GM18511 (cell line): ENCODE results near the gene CTRB2.
"Not testable (repeated sequence)": the region's sequence is repeated elsewhere in the genome, so short reads cannot be mapped to it uniquely, and the experiment has no call there.

ENCODE experiments used
- ATAC-seq: cut with Tn5 transposase; IDR thresholded peaks from one replicate; pipeline ENCODE4 v1.9.1; 2021; ENCODE audit warnings: mild to moderate bottlenecking, moderate library complexity; ENCODE audit not compliant: unreplicated experiment

The CTRB2 gene

GRCh38 chr16:75242436-75243078 lies 35.6 kb upstream of the CTRB2 start:
- ATAC-seq: not testable (repeated sequence)

- no peak for ATAC-seq
Measured at GRCh38 chr16:75241955-75242354, 35.0 kb upstream of the CTRB2 start.

- no peak for ATAC-seq
Measured at GRCh38 chr16:75241412-75241811, 34.5 kb upstream of the CTRB2 start.

GRCh38 chr16:75240633-75241032 lies 33.7 kb upstream of the CTRB2 start:
- not testable (repeated sequence) for ATAC-seq

- ATAC-seq: no peak
Measured at GRCh38 chr16:75239542-75240122, 32.7 kb upstream of the CTRB2 start.

DNA sequence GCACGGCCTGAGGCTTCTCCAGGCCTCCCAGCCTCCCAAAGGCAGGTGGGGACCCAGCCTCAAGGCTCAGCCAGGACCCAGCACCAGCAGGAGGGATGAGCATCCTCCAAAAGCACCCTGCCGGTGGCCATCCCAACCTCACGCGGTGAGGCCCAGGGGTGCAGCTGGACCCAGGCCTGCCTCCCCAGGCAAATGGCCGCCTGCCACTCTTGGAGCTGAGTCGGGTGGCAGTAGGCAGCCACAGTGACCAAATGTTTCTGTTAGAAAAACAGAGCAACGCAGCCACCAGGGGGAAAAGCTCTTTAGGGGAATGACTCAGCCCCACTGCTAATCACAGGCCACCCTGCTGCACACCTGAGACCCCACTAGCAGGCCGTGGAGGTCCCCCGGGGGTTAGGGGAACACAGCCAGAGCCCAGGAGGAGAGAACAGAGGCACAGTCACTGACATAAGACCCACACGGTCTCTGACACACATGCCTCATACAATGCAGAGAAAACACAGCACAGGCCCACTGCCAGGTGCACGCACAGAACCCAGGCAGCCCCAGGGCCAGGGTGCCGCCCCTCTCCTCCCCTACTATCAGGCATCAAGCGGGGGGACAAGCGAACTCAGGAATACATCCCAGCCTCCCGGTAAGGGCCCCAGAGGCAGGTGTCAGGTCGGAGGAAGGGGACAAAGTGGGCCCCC lies 32.0 kb upstream of the CTRB2 start:
- no peak for ATAC-seq

DNA sequence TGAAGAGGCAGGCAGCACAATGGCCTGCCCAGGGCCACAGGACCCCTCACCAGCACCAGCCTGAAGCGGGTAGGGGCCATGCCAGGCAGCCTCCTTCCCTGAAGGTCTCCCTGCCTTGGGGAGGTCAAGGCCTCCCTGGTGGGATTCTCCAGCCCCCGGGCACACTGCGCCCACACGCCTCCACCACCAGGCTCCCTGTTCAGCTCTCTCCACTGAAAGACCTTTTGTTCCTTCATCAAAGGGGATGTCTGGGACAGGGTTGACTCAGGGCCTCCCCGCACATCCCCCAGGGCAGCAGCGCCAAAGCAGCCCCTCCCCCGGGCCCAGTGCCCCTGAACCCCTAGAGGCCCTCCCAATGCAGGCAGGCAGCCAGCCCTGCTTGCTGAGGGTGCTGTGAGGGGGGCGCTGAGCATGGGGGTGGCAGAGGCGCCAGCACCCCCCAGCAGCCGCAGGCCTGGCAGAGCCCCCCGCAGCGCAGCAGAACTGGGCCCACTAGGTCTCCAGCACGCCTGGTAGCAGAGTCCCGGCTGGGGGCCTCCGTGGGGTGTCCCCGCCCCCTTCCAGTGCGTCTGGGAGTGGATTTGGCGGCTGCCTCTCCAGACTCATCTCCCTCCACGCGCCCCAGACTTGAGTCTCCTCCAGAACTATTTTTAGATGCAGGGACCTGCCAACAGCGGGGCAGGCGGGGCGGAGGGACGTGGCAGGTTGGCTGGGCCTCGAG lies 31.3 kb upstream of the CTRB2 start:
- ATAC-seq: no peak

DNA sequence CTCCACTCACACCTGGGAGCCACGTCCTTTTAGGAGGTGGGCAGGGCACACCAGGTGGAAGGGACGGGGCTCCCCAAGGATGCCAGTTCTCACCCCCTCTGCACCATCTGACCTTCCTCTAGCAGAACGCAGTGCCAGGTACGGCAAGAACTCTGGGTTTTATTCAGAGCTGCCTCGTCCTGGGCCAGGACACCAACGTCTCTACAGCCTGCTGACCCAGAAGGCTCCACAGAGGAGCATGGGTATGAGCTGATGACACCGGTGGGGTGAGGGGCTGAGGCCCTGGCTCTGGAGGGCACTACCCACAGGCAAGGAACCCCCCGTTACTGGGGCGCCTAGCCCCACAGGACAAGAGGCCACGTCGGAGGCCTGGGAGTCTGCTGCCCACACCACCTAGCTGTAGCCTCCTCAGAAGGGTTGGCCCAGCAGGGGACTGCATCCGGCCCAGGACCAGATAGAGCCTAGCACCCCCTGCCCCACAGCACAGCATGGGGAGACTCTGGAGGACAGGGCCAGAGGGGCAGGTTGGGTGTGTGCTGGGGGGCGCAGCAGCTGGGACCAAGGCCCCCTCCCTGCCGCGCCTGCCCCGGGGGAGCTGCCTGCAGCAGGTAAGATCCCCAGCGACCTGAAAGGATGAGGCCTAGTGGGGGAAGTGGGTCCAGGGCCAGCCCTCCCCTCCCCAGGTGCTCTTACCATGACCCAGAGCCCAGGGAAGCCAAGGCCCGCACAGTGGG lies 30.6 kb upstream of the CTRB2 start:
- ATAC-seq: no peak

GRCh38 chr16:75236736-75237397 lies 29.9 kb upstream of the CTRB2 start:
- no peak for ATAC-seq

GRCh38 chr16:75236232-75236631 lies 29.3 kb upstream of the CTRB2 start:
- no peak for ATAC-seq

GRCh38 chr16:75235721-75236193 lies 28.8 kb upstream of the CTRB2 start:
- no peak for ATAC-seq

GRCh38 chr16:75234856-75235696 lies 28.1 kb upstream of the CTRB2 start:
- no peak for ATAC-seq

DNA sequence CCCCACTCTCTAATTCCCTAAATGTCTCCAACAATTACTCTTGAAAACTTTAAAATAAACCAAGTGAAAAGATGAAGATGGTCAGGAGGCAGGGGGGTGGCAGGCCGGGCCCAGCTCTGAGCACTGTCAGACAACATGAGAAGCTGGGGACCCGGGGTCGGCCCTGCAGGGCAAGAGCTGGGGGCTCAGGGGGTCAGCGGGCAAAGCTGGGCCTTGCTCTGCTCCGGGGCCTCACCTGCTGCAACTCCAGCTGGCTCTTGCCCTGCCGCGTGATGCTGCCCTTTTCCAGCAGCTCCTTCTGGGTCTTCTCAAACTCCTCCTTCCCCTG lies 26.6 kb upstream of the CTRB2 start:
- ATAC-seq: no peak

DNA sequence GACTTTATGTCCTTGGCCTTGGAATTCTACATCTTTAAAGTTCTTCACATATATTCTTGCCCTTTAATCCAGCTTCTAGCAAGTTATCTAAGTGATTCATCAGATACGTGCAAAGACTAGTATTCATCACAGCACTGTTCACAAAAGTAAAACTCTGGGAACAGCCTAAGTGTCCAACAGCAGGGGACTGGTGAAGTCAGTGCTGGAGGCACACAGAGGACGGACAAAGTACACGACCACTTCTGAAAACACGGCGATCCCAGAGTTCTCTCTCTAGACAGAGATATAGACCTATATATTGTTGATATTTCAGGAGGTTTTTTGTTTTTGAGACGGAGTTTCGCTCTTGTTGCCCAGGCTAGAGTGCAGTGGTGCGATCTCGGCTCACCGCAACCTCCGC lies 24.6 kb upstream of the CTRB2 start:
- ATAC-seq: no peak

- no peak for ATAC-seq
Measured at GRCh38 chr16:75230471-75231110, 23.6 kb upstream of the CTRB2 start.

DNA sequence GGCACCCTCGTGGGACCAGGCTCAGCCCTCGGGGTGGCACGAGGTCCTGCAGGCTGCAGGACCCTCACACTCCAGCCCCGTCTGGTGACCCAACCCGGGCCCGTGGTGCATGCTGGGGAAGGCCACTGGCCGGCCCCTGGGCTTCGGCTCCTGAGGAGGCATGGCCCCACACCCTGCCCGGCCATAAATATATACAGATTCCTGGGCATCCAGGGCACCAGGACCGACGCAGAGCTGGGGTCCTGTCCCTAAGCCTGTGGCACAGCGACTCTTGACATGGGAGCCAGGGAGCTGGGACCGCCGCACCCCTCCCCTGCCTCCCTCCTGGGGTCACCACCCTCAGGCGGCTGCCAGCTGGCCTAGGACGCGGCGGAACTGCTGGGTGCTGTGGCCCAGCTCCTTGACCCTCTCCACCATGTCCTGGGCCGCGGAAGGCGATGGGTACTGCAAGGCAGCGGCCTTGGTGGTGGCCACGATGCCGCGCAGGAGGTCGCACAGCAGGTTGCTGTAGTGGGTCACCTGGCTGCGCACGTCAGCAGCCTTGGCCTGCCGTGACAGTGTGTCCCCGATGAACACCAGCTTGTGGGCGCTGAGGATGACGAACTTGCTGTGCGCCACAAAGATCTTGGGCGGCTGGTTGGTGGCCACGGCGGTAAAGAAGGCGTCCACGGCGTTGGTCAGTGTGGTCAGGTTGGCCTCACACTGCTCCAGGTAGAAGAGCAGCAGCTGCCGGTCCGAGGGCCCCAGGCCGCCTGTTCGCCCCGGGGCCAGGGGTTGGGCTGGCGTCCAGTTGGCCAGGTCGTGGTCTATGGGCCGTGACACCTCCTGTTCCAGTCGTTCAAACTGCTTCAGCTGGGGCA lies 22.4 kb upstream of the CTRB2 start:
- ATAC-seq: no peak

- no peak for ATAC-seq
Measured at GRCh38 chr16:75228143-75228976, 21.4 kb upstream of the CTRB2 start.
